NCI-H2107 treated with DMSO at 0.1 percent for 48 hours (cell line): ENCODE data around the gene SPEN.

Experiments
- DNase-seq: peaks from one replicate; lab custom pipeline; 2025; ENCODE audit not compliant: unreplicated experiment; lab: John Stamatoyannopoulos, UW

The SPEN gene

DNA sequence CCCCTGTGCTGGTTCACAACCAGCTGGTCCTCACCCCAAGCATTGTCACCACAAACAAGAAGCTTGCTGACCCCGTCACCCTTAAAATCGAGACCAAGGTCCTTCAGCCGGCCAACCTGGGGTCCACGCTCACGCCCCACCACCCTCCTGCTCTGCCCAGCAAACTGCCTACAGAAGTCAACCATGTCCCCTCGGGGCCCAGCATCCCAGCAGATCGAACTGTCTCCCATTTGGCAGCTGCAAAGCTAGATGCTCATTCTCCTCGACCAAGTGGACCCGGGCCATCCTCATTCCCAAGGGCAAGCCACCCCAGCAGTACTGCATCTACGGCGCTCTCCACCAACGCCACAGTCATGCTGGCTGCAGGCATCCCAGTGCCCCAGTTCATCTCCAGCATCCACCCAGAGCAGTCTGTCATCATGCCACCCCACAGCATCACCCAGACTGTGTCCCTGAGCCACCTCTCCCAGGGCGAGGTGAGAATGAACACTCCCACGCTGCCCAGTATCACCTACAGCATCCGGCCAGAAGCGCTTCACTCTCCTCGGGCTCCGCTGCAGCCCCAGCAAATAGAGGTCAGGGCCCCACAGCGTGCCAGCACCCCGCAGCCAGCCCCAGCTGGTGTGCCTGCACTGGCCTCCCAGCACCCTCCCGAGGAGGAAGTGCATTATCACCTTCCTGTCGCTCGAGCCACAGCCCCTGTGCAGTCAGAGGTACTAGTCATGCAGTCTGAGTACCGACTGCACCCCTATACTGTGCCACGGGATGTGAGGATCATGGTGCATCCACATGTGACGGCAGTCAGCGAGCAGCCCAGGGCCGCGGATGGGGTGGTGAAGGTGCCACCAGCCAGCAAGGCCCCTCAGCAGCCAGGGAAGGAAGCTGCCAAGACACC is 87.8 kb downstream of the SPEN start:
- DNase-seq = no peak

DNA sequence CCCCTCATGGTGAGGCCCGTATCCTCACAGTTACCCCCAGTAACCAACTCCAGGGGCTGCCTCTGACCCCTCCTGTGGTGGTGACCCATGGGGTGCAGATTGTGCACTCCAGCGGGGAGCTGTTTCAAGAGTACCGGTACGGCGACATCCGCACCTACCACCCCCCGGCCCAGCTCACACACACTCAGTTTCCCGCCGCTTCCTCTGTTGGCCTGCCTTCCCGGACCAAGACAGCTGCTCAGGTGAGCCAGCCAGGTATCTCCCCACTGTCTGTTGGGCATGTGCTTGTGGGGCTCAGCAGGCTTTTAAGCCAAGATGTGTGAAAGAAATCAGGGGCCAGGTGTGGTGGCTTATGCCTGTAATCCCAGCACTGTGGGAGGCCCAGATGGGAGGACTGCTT is 88.5 kb downstream of the SPEN start:
- no peak for DNase-seq

DNA sequence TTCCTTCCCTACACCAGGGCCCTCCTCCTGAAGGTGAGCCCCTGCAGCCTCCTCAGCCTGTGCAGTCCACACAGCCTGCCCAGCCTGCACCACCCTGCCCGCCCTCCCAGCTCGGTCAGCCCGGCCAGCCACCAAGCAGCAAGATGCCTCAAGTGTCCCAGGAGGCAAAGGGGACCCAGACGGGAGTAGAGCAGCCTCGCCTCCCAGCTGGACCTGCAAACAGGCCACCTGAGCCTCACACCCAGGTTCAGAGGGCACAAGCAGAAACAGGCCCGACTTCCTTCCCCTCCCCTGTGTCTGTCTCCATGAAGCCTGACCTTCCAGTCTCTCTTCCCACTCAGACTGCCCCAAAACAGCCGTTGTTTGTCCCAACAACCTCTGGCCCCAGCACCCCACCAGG is 89.6 kb downstream of the SPEN start:
- no peak for DNase-seq

DNA sequence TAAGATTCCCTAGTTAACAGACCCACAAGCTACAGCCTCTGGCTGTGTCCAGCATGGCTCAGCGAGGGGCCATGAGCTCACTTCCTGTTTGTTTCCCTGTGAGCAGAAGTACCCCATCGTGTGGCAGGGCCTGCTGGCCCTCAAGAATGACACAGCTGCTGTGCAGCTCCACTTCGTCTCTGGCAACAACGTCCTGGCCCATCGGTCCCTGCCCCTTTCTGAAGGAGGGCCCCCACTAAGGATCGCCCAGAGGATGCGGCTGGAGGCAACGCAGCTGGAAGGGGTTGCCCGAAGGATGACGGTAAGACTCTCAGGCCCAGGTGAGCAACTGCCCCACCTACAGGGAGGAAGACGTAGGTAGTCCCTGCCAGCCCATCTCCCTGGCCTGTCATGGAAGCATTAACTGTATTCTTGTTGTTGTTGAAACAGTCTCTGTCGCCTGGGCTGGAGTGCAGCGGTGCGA is 90.2 kb downstream of the SPEN start:
- DNase-seq = no peak

DNA sequence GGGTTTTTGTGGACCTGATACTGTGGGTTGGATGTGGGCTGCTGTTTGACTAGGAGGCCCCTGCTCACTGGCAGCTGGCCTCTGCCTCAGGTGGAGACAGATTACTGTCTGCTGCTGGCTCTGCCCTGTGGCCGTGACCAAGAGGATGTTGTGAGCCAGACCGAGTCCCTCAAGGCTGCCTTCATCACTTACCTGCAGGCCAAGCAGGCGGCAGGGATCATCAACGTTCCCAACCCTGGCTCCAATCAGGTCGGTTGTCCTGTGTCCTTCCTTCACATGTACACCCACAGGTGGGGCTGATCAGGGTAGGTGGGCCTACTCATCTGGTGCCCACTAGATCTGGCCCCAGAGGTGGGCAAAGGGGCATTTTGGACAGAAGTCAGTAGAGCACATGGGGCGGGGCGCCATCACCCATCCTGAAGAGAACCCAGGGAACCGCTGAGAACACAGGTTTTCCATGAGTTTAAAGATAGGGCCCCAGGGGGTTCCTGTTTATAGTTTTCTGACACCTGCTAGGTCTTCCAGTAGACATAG is 91.2 kb downstream of the SPEN start:
- no peak for DNase-seq

- no peak for DNase-seq
Measured at GRCh38 chr1:15939181-15940109, 91.9 kb downstream of the SPEN start.

DNA sequence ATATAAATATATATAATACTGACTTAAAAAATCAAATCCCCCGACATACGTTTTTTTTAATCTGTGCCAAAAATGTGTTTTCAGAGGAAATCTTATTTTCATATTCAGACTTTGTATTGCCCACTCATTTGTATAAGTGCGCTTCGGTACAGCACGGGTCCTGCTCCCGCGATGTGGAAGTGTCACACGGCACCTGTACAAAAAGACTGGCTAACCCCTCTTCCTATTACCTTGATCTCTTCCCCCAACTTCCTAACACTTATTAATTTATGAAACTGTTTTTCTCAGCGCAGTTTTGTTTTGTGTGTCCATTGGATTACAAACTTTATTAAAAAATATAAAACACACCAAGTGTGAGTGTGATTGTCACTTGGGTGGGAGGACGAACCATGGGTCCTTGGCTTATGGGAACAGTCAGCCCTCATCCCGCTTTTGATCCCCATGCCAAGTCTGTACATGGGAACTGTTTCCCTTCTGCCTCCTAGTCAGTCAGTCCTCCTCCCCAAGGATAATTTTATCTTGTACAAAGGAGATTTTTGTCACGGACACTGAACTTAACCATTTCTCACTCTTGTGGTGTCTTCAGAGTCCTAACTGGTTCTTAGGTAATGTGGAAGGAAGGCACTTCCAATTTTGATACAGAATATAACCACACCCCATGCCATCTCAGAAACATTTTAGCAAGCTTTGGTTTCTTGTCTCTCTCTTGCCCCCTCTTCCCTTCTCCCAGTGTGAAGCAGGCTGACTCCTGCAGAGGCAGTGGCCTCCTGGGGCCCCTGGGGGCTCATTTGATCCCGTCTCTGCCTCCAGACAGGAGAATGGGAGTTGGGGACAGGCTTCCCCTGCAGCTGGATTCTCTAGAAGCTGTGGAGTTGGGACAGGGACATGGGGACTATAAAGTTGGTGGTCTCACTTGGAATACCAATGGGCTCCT is 92.9 kb downstream of the SPEN start:
- DNase-seq = no peak

DNA sequence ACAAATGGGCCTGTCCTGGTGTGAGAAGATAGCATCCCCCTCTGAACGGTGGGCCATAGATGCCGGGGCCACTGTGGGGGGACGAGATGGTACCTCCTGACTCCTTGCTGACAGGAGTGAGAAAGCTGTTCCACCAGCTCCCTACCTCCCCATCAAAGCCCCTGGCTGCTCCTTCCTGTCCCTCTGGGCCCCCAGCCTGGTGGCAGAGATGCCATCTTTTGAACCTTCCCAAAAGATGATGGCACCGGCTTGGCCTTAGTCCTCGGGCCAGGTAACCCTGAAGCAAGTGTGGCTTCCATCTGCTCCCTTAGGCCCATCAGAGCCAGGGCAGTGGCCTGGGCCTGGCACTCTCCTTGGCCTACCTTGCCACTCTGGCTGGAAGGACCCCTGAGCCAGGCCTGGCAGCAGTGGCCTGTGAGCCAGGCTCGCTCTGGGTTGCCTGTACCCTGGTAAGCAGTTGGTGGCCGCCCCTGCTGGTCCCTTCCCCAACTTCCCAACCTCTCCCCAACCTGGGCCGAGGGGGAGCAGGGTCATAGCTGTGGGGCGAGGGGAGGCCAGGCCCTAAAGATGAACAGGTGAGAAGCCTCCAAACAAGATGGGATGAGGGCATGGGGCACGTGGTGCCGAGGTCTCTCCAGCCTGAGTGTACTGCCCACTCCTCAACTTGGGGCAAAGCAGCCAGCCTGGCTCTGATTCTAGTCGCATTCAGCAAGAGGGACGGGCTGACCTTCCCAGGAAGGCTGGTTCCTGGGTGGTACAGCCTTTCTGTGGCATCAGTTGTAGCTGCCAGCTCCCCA is 93.7 kb downstream of the SPEN start:
- DNase-seq = no peak

DNA sequence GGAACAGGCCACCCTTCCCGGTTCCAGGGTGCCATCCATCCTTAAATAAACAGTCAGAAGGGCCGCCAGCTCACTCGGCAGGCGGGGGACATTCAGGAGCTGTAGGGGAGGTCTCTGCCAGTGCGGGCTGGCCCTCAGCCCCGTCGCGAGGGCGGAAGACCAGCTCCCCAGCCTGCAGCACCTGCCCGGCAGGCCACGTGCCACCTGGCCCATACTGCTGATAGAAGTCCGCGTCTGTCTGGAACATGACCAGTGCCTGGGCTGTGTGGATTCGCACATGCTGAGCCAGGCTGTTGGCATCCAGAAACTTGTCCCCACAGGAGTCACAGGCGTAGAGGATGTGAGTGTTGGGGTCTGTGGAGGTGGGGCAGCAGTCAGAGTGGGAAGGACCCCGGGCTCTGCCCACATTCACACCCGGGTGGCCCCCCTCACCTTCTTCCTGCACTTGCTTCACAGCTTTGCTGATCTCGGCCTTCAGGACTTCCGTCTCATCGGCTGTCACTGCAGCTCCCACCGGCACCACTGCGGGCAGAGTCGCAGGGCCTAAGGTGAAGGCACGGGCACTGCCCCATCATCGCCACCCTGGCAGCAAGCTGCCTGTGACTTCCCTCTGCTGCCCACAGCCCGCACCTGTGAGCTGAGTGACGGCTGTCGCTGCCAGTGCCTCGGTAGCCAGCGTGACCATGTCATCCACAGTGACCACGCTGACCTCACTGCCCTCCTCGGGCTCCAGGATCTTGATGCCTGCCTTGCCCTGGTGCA is 94.6 kb downstream of the SPEN start:
- DNase-seq = no peak

- no peak for DNase-seq
Measured at GRCh38 chr1:15942661-15943327, 95.3 kb downstream of the SPEN start.

DNA sequence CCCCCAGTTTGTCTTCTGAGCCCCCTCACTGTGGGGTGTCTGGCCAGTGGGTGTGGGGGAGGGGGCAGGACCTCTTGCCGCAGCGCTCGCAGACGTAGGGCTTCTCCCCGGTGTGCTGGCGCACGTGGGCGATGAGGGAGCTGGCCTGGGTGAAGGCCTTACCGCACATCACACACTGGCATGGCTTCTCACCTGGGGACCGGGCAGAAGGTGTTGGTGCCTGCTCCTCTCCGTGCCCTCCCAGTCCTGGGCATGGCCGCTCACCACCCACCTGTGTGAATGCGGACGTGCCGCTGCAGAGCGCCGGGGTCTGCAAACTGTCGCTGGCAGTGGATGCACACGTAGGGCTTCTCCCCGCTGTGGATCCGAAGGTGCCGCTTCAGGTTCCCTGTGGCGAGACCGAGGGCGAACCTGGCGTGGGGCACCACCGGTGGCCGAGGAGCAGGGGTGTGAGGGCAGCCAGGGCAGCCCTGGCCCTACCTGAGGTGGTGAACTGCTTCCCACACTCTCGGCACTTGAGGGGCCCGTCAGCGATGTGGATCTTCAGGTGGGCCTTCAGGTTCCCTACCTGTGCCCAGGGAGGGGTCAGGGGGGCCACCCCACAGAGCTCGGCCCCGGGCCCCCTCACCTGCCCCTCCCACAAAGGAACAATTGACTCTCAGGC is 96.0 kb downstream of the SPEN start:
- DNase-seq = no peak

DNA sequence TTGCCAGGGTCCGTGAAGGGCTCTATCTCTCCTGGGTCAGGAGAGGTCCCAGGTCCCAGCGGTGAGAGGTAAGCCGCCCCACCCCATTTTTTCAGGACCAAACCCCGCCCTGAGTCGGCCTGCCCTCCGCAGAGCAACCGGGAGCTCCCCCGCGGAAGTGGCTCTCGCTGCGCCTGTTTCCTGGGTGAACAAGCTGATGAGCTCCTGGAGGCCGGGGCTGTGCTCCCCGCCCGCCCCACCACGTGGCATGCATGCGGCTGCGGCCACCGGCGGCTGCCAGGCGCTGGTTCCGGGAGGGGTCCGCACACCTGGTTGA is 96.4 kb downstream of the SPEN start:
- DNase-seq = no peak

GRCh38 chr1:15944308-15945010 is 97.0 kb downstream of the SPEN start:
- no peak for DNase-seq

- DNase-seq = no peak
Measured at GRCh38 chr1:15945011-15945831, 97.7 kb downstream of the SPEN start.

DNA sequence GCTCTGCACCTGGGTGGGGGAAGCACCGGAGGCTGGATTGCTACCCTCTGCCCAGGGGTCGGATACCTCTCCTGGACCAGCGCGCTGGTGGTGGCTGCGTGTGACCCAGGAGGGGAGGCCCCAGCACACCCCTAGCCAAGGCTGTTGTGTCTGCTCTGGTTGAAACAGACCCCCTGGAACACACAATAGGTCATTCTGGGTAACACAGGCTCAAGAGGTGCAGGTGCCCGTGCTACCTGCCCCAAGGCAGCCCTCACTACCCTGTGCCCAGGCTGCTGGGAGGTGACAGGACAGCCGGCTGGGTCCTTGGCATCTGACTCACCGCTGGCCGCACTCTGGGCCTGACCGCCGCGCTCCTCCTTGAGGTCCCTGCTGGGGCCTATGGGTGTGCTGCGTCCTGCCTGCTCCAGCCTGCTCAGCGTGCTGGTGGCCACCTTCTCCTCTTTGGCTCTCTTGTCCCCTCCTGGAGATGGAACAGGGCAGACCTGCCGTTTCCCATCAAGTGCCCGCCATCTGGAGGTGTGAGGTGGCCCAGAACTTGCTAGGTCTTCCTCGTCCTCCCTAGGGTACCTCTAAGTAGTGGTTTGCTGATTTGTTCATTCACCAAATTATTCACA is 98.4 kb downstream of the SPEN start:
- no peak for DNase-seq
